Cardiac fibroblast (primary cell): ENCODE results near the gene FHOD3.
A peak's percentile ranks its signal among the peaks of the same experiment; 100 is the strongest.

Experiments
- DNase-seq, 2 donors: peaks; one replicate each; pipeline versions ENCODE4 v3.0.0 to v3.0.0-alpha.2; 2010; ENCODE audit warnings: low read depth in 2 of 2
- H3K4me3 ChIP-seq, 2 donors: replicated peaks in 1 of 2; 1 replicate in 1 of 2; 2 replicates in 1 of 2; pipeline ENCODE4 v1.5.1; 2011; ENCODE audit warnings: low read depth in 2 of 2, low read length in 2 of 2, mild to moderate bottlenecking in 2 of 2, moderate library complexity in 1 of 2
- TF ChIP-seq, protein P1 (sequence below): IDR thresholded peaks from one replicate; pipeline ENCODE4 v1.5.1; 2011; ENCODE audit warnings: low read depth, mild to moderate bottlenecking, low read length, inconsistent platforms

Gene FHOD3

DNA sequence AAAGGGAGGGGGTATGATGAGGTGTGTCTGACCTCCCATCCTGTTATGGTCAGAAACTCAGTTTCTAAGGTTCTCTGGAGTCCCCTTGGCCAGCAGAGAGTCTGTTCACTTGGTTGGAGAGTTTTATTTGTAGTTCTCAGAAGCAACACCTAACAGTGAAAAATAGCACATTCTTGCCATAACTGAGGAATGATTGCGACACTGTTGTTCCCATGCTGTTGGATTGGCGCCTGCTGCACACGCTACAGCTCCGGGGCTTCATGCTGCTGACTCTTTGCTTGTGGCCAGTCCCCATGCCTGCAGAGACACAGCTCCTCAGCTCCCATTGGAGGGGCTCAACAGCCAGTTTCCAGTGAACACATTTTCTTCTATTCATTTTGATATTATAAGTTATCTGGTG lies 489.2 kb downstream of the FHOD3 start:
- TF ChIP-seq, protein P1, sequence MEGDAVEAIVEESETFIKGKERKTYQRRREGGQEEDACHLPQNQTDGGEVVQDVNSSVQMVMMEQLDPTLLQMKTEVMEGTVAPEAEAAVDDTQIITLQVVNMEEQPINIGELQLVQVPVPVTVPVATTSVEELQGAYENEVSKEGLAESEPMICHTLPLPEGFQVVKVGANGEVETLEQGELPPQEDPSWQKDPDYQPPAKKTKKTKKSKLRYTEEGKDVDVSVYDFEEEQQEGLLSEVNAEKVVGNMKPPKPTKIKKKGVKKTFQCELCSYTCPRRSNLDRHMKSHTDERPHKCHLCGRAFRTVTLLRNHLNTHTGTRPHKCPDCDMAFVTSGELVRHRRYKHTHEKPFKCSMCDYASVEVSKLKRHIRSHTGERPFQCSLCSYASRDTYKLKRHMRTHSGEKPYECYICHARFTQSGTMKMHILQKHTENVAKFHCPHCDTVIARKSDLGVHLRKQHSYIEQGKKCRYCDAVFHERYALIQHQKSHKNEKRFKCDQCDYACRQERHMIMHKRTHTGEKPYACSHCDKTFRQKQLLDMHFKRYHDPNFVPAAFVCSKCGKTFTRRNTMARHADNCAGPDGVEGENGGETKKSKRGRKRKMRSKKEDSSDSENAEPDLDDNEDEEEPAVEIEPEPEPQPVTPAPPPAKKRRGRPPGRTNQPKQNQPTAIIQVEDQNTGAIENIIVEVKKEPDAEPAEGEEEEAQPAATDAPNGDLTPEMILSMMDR: no peak
- peak; percentile 84 to 87 for DNase-seq
- H3K4me3 ChIP-seq: no peak overlapping the region

DNA sequence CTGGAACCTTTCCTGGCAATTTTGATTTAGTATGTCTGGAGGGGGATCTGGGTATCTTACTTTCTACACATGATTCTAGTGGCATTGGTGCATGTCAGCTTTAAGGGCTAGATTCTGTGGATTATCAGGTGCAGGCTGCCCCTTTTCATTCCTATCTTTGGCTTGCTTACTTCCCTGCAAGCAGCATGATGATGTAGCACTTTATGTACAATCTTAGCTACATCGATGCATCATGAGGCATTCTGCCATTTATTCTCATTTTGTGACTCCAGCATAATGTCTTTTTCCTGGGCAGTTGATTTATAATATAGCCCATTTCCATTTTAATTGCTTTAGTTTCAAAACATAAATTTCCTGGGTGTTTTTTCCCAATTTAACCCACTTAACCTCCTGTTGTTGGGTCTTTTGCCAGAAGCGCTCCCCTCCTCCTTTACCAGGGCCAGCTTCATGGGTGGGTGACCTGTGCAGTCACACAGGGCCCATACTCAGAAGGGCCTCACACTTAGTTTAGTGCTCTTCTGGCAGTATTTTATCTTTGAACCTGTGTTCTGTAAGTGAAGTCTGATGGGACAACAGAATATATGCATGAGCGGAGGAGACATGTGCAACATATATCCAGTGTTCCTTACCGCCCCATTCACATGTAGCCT lies 495.2 kb downstream of the FHOD3 start:
- TF ChIP-seq, protein P1: no peak
- no peak overlapping the region for H3K4me3 ChIP-seq
- DNase-seq: no peak

DNA sequence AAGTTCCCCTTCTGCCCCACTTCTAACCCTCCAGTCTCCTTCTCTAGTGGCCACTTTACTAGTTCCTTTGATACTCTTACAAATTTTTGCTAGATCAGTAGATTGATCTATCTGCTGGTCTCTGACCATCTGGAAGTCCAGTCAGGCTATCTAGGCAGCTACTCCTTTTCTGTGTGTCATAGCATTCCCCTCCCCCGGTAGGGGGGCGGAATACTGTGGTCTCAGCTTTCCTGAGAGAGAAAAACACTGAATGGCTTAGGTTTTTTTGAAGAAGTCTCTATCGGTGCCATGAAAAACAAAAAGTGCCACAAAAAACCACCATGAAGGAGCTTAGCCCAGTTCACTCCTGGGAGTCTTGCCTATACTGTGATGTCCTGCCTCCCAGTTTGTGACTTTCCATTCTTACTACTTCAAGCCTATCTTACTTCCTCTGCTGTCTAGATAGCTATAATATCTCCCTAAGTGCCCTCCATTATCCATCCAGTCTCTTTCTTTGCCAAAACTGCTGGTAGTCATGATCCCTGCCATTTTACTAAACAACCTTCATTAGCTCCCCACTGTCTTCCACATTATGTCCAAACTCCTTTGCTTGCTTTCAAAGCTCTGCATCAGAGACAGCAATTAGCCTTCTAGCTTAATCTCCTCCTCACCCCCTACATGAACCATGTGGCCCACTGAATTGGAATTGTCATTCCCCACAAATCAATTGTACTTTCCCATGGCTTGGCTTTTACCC lies 501.4 kb downstream of the FHOD3 start:
- TF ChIP-seq, protein P1: no peak
- DNase-seq: no peak
- no peak overlapping the region for H3K4me3 ChIP-seq

DNA sequence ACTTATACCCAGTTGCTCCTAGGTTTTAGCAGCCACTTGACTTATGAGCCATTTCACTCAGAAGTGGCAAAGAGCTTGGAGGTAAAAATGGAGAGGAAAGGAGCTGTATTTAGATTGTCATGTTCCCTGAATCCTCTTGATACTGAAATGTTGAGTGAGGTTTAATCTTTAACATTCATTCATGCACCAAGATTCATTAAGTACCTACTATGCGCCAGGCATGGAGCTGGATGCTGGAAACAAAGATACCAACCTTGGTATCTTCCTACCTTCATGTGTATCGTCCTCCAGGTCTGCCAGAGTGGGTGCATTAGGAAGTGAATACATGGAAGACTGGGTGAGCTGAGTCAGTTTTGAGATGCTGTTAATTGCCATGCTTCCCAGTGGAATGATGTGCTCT lies 507.6 kb downstream of the FHOD3 start:
- TF ChIP-seq, protein P1: no peak

DNA sequence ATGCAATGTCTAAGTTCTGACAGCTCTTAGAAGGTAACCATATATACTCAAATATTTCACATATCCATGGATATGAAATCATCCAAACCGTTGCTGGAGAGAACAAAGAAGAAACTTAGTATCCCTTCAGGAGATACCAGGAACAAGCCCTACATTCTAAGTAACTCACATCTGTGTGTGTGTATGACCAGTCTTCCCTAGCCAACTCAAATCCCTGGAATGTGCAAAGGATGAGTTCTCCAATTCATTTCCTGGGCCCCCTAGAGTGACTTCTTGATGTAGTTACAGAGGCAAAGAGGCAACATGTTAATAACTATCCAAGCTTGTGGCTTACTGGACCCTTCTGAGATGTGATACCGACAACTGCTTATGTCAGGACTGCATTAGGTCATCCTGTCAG lies 511.2 kb downstream of the FHOD3 start:
- peak; percentile 33 to 65 for DNase-seq
- TF ChIP-seq, protein P1: no peak
- no peak overlapping the region for H3K4me3 ChIP-seq

More for the DNA sequence above, 507.6 kb downstream of the FHOD3 start:
- no peak overlapping the region for H3K4me3 ChIP-seq
- no peak for DNase-seq

DNA sequence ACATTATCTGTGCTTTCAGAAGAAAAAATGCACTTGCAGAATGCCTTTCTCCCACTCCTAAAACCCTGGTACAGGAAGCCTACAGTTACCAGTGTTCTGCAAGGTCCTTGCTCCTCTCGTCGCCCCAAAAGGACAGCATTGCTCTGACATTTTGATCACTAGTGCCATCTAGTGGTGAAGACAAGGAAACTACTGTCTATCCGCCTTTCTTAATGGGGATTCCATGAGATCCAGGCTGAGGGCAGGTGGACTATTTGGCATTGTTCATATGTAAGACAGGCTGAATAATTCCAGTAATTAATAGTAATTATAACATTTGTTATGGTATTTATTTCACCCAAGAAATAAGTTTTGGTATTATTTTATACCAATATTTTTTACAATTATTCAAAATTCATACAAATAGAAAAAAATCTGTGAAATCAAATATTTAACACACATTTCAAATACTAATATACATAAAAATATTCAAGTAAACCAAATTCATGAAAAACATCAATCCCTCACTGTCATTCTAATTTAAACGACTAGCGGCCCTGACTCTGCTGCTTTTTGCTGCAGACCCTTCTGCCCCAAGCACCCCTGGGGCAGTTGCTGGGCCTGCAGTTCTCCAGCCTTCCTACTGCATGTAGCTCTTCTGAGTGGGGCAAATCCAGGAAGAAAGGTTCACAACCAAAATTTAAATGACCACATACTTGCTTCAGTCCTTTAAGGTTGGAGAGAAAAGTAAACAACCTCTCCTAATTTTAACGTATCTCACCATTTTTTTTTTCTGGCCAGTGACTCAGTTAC lies 512.3 kb downstream of the FHOD3 start:
- DNase-seq: peak; percentile 76 to 81

More for the DNA sequence above, 512.3 kb downstream of the FHOD3 start:
- H3K4me3 ChIP-seq: no peak overlapping the region
- TF ChIP-seq, protein P1: peak; percentile 73
